ENCODE measurements around the gene UBL7.

- TF ChIP-seq CTCF (IDR thresholded peaks at IDR 0.05) (no peak), POLR2A (IDR thresholded peaks at IDR 0.05) (no peak)
These were observed 662 bp downstream of the UBL7 start for GRCh38 chr15:74460298-74460697.

Measured in gastroesophageal sphincter (tissue), 3 donors.